Activated CD4-positive, alpha-beta T cell treated with anti-CD3 and anti-CD28 coated beads, Interleukin-2, amount 50 U/mL, for 16 hours (primary cell): ENCODE measurements around the gene SNX18.
"Not testable (repeated sequence)": the region's sequence is repeated elsewhere in the genome, so short reads cannot be mapped to it uniquely, and the experiment has no call there.

Source experiments
- DNase-seq: peaks from one replicate; pipeline ENCODE4 v3.0.0-alpha.2; 2020

SNX18 gene, protein sequence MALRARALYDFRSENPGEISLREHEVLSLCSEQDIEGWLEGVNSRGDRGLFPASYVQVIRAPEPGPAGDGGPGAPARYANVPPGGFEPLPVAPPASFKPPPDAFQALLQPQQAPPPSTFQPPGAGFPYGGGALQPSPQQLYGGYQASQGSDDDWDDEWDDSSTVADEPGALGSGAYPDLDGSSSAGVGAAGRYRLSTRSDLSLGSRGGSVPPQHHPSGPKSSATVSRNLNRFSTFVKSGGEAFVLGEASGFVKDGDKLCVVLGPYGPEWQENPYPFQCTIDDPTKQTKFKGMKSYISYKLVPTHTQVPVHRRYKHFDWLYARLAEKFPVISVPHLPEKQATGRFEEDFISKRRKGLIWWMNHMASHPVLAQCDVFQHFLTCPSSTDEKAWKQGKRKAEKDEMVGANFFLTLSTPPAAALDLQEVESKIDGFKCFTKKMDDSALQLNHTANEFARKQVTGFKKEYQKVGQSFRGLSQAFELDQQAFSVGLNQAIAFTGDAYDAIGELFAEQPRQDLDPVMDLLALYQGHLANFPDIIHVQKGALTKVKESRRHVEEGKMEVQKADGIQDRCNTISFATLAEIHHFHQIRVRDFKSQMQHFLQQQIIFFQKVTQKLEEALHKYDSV

DNA sequence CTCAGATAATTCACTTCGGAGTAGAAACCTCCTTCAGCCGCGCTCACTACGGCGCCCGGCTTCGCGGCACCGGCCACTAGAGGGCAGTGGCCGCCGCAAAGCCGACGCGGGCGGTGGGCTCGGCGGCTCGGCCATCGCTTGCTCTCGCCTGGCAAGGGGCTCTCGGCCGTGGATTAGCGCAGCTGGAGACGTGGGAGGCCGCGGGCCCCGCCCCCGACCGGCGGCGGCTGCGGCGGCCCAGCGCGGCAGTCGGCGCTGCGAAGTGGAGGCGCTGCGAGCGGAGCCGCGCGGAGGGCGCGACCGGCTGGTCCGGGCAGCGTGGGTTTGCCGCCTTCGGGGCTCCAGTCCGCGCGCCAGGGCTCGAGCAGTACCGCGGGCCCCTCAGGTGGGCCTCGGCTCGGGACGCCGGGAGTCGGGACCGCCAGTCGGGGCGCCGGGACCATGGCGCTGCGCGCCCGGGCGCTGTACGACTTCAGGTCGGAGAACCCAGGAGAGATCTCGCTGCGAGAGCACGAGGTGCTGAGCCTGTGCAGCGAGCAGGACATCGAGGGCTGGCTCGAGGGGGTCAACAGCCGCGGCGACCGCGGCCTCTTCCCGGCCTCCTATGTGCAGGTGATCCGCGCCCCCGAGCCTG is at the start of gene SNX18:
Gene SNX18 (plus strand): TSS at position 248 of the 634 bp plus-strand sequence. CDS start 194 bp downstream, at position 442.
- peak; percentile 92 for DNase-seq

DNA sequence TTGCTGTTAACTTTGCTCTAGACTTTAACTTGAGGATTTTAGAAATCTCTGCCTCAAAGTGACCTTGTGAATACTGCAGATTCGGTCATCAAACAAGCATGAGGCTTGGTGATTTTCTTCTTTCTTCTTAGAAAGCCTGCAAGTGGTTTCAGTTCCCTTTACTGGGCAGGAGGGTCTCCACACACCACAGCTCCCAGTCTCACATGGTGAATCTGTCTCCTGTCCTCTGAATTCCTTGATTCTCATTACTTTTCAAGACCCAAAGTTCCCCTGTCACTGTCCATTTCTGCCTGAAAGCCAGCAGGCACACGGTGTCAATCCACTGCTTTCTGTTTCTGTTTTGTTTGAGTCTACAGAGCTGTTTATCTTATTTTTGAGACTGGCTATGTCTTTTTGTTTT is 47.9 kb upstream of the SNX18 start:
- DNase-seq: no peak

DNA sequence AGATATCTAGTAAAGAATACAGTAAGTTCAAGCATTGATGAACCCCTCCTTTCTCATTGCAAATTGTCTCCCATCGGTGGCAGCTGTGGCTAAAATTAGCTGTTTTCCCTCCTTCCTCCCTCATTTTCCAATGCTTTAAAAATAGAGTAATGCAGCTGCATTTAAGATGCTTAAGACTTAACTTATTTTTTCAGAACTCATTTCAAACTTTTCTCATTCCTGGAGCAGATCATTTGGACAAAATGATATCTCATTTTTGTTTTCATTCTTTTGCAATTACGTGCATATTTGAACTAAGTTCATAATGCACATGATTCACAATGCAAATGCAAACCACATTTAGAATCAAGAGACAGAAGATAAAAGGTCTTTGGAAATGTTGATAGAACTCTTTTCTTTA is 47.4 kb upstream of the SNX18 start:
- DNase-seq: no peak

DNA sequence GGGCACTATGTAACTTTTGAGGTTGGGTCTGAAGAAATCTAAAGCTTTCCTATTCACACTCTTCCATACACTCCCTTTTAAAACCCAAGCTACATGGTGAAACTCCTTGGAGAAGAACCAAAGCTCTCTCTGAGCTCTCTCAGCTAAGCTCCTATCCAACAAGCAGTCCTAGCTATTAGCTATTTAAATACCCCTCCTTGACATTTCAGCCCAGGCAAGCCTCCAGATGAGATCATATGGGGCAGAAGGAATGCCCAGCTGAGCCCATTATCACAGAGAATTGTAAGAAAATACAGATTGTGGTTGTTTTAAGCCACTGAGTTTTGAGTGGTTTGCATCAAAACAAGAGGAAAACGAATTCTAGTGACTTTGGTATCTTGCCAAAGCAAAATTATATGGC is 46.9 kb upstream of the SNX18 start:
- no peak for DNase-seq

DNA sequence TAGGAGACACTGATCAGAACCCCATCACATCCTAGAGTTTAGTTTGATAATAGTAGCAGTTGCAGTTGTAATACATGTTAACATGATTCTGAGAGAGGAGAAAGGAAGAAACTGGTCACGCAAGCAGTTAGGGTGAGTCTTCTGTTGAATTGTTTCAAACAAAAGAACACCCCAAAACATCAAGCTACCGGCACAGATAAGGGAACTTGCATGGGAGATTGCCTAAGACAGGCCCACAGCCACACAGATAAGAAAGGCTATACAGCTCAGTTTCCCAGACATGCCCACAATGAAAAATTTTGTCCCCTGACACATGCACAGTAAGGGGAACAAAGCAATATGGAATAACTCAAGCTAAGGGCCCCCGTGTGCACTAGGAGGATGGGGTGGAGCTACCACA is 46.2 kb upstream of the SNX18 start:
- DNase-seq: no peak

DNA sequence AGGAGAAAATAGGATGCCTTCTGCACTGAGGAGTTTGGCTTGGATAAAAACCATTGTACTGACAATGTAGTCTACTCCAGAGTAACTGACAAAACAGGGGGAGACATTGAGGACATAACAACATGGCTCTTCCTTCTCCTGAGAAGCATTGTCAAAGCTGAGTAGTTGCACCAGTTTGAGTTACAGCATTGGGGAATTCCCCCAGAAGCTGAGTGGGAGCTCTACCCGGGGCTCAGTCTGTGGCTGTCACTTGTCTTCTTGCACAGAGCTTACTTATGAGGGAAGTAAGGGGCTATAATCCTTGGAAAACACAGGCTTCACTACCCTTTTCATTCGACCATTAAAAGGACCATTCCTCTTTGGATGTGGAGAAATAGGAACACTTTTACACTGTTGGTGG is 40.9 kb upstream of the SNX18 start:
- DNase-seq: no peak

DNA sequence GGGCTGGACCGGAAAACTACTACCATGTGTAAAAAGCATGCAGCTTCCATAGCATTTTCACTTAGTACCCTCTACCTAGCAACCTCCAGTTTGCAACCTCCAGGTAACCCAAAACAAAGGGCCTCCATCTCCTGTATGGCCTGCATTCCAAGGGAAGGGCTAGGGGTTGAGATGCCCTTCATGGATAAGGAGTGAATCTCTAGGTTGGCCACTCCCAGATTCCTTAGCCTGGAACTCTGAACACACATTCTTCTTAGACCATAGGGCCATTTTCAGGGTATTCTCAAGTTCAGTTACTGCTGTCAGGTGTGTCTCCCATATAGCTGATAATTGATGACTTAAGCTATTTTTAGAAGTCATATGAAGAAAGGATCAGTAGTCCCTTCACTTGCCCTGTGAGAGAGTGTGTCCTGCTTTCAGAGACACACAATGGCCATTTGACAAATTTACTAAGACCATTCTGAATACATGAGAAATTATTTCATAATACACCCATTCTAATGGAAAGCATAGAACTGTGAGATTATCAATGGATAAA is 39.5 kb upstream of the SNX18 start:
- DNase-seq: no peak

DNA sequence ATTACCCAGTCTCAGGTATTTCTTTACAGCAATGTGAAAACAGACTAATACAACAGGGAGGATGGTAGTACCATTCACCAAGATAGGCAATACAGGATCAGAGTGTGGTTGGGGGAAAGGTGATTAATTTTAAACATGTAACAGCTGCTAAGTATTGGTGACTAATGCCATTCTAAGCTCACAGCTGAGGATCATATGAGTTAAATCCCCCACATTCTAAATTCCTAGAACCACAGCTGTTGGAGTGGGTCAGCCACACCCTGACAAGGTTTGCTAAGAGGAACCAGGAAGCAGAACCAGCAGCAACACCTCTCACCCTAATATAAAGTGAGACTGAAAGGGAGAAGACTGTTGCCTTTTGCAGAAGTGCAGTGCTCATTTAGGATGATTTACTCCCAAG is 37.3 kb upstream of the SNX18 start:
- DNase-seq: no peak

DNA sequence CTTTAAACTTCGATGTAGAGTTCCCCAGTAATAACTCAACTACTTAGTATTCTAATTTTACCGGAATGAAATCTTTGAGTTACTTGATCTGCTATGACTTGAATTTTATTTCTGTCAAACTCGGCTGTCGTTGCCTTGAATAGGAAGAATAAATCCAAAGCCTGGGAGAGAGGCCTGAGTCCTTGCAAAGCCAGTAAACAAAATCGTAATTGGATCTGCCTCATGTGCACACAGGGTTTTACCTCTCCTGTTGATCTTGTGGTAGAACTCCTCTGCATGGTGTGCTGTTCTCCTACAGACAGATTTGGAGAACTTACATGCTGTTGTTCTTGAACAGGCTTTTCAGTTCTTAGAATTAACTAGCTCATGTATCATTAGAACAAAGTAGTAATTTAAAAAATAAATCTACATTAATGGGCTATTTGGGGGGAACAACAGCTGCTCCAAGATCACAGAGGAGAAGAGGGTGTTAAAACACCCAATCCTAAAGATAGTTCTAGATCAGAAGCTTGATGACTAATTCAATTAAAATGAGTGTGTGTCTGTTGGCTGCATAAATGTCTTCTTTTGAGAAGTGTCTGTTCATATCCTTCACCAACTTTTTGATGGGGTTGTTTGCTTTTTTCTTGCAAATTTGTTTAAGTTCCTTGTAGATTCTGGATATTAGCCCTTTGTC is 33.2 kb upstream of the SNX18 start:
- DNase-seq: no peak

DNA sequence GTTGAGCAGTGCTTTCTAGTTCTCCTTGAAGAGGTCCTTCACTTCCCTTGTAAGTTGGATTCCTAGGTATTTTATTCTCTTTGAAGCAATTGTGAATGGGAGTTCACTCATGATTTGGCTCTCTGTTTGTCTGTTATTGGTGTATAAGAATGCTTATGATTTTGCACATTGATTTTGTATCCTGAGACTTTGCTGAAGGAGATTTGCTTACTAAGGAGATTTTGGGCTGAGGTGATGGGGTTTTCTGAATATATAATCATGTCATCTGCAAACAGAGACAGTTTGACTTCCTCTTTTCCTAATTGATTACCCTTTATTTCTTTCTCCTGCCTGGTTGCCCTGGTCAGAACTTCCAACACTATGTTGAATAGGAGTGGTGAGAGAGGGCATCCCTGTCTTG is 31.9 kb upstream of the SNX18 start:
- not testable (repeated sequence) for DNase-seq

DNA sequence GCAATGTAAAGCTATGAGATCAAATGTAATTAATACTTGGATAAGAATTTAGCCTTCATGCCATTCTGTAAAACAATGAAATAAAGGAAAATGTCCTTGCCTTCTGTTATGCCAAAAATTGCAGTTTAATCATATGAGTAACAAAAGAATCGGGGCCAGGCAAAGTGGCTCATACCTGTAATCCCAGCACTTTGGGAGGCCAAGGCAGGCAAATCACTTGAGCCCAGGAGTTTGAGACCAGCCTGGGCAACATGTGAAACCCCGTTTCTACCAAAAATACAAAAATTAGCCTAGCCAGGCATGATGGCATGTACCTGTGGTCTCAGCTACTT is 27.9 kb upstream of the SNX18 start:
- not testable (repeated sequence) for DNase-seq

DNA sequence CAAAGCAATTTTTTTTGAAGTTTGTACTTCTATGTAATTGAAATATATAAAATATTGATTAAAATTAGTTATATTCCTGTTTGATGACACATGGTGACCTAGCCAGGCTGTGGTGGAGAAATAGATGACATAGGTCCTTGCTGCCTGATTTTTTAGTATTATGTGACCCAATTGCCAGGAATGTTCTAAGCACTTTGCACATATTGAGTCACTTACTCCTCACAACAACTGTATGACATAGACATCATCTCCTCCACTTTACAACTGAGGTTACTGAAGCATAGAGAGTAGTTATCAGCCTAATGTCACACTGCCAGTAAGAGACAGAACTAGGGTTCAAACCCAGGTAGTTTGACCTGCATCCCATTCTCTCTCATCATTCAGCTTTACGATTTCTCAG is 26.2 kb upstream of the SNX18 start:
- no peak for DNase-seq

DNA sequence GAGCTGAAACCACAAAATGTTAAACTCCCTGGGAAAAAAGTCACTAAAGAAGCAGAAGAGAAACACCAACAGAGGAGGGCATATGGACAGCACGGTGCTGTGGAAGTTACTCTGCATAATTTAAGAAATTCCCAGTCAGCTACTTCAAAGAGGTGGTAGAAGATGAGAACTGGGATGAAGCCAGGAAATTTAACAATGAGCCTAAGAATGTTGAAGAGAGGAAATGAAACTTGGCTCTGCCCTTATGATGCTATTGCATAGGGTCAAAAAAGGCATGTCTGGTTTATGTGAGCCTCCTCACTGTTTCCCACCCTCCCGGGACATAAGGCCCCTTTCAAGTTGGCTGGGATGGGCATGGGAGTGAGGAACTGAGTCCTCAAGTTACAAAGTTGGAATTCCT is 25.4 kb upstream of the SNX18 start:
- DNase-seq: no peak

DNA sequence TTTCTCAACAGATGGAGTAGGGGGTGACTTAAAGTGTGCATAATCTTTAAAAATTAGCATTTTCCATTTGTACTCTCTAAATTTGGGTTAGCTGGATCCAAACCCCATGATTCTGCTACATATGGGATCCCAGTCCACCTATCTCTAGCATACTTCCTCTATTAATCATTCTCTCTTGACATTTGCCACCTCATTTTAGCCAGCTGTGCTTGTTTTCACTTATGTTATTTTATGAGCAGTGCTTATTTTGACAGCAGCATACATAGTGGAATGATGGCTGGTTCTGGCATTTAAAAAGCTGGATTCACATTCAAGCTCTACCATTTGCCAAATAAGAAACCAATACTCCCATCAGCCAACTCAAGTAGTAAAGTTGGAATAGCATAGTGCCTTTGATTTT is 22.5 kb upstream of the SNX18 start:
- DNase-seq: no peak

DNA sequence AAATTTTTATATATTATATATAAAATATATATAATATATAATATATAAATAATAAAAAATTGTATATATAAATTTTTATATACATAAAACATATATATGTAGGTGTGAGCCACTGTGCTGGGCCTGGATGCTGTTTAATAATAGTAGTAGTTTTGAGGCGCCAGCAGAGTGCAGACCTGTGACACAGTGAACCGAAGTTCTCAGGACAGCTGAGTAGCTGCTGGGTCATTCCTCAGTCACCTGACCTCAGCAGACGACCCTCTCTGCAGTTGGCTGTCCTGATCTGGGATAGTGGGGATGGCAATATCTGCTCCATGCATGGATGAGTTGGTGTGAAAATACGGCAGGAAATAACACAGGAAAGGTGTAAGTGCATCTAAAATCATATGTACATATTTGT is 3.3 kb upstream of the SNX18 start:
- DNase-seq: no peak

DNA sequence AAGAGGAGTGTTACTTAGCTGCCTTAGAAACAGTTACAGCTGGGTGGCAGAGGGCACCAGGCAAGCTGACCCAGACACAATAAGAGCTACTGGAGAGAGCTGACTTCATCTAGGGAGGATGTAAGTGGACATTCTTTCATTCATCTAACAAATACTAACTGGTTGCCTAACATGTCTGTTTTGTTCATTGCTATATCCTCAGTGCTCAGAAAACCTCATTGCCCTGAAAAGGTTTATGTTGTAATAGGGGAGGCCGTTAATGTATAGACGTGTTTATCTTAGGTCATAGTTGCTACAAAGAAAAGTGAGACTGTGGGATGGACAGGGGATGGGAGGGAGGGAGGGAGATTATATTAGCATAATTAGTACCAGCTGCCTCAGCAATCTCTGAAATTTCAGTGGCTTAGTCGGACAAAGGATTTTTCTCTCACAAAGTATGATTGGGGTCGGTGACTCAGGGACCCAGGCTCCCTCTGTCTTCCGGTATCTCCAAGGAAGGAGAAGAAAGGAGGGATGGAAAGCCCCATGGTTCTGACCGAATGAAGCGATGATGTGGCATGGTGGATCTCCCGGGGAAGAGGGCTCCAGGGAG is 2.6 kb upstream of the SNX18 start:
- DNase-seq: no peak

DNA sequence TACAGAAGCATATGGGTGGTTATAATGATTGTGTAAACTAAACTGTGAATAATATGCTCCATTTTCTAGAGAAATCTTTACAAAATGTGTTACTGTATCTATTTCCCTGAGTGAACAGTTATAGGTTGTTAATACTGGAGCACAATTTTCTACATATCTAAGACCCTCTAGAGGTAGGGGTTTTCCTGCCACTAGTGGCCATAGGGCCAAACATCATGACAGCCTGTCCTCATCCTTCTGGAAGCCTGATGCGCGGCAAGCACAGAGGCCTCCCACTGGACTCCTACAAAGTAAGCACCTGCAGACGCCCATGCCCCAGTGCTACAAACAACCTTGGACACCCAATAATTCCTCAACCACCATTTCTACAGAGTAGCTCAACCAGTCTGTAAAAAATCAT is 1.9 kb upstream of the SNX18 start:
- no peak for DNase-seq

DNA sequence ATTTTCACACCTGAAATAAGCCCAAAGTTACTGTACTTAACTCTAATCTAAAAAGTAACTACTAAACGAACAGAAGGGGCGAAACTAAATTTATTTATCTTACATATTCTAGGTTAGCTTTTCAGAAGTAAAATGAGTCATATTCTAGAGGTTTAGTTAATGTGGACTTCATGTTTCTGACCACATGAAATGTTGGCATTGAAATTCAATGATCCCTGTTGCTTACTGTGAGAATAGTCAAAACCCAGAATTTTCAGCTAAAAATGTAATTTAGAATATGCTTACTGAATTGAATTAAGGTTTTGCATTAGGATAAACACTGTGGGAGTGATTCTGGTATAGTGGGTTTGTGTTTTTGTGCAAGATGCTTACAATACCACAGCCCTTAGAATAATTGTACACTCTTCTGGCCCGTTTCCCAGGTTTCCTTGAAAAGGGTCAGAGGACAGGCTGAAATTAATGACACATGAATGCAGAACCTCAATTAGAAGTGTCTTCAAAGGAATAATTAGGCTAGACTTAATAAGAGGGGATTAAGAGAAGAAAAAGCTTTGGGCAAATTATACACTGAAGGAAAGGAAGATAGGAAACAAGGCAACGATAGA is 1.4 kb upstream of the SNX18 start:
- no peak for DNase-seq

DNA sequence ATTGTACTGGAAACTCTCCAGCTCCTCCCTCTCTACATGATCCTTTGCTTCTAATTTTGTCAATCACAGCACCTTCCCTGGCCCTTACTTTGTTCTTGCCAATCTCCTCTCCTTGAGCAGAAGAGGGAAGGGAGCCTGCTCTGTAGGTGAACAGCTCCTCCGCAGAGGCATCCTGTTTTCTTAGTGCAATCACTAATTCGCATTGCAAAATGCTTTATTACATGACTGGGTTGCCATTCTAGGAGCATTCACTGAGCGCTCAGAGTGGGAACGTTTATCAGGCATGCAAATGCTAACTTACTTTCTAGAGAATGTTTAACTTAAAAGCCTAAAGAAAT is 416 bp upstream of the SNX18 start:
- DNase-seq: peak; percentile 16

DNA sequence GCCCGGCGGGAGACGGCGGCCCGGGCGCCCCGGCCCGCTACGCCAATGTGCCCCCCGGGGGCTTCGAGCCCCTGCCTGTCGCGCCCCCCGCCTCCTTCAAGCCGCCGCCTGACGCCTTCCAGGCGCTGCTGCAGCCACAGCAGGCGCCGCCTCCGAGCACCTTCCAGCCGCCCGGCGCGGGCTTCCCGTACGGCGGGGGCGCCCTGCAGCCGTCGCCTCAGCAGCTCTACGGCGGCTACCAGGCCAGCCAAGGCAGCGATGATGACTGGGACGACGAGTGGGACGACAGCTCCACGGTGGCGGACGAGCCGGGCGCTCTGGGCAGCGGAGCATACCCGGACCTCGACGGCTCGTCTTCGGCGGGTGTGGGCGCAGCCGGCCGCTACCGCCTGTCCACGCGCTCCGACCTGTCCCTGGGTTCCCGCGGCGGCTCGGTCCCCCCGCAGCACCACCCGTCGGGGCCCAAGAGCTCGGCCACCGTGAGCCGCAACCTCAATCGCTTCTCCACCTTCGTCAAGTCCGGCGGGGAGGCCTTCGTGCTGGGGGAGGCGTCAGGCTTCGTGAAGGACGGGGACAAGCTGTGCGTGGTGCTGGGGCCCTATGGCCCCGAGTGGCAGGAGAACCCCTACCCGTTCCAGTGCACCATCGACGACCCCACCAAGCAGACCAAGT is 723 bp downstream of the SNX18 start:
- peak; percentile 37 for DNase-seq

DNA sequence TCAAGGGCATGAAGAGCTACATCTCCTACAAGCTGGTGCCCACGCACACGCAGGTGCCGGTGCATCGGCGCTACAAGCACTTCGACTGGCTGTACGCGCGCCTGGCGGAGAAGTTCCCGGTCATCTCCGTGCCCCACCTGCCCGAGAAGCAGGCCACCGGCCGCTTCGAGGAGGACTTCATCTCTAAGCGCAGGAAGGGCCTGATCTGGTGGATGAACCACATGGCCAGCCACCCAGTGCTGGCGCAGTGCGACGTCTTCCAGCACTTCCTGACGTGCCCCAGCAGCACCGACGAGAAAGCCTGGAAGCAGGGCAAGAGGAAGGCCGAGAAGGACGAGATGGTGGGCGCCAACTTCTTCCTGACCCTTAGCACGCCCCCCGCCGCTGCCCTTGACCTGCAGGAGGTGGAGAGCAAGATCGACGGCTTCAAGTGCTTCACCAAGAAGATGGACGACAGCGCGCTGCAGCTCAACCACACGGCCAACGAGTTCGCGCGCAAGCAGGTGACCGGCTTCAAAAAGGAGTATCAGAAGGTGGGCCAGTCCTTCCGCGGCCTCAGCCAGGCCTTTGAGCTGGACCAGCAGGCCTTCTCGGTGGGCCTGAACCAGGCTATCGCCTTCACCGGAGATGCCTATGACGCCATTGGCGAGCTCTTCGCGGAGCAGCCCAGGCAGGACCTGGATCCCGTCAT is 1.4 kb downstream of the SNX18 start:
- no peak for DNase-seq

DNA sequence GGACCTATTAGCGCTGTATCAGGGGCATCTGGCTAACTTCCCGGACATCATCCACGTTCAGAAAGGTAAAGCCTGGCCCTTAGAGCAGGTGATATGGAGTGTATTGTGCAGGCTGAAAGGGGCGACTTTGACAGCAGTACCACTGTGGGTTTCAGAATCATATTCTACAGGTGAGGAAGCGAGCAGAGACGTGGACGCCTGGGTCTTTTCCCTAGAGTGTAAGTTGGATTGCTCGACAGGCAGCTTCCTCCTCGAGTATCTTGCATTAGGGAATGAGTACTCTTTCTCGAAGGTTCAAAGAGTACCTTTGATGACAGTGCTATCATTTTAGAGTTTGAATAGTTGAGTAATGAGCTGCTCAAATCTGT is 1.9 kb downstream of the SNX18 start:
- DNase-seq: no peak
